HEK293T (cell line): ENCODE results near the gene RPAP2.

Source experiments
- ARNT ChIP-seq: fragments of 450-650 bp; IDR thresholded peaks from 2 replicates; pipeline ENCODE4 v1.6.1; 2017; ENCODE audit warnings: mild to moderate bottlenecking
- BHLHE40 ChIP-seq: fragments of 450-650 bp; IDR thresholded peaks from 2 replicates; pipeline ENCODE4 v1.6.1; 2016; ENCODE audit warnings: mild to moderate bottlenecking, moderate library complexity, borderline replicate concordance
- CTBP1 ChIP-seq: fragments of 450-650 bp; IDR thresholded peaks from 2 replicates; pipeline ENCODE4 v1.6.1; 2016; ENCODE audit warnings: borderline replicate concordance
- ELF4 ChIP-seq: fragments of 450-650 bp; IDR thresholded peaks from 2 replicates; pipeline ENCODE4 v1.6.1; 2017; ENCODE audit warnings: antibody characterized with exemption
- FOXK2 ChIP-seq: fragments of 450-650 bp; IDR thresholded peaks from 2 replicates; pipeline ENCODE4 v1.6.1; 2016; ENCODE audit warnings: mild to moderate bottlenecking
- FOXM1 ChIP-seq: fragments of 450-650 bp; IDR thresholded peaks from 2 replicates; pipeline ENCODE4 v1.6.1; 2017; ENCODE audit warnings: mild to moderate bottlenecking, borderline replicate concordance
- L3MBTL2 ChIP-seq: fragments of 450-650 bp; conservative IDR thresholded peaks from 2 replicates; pipeline ENCODE4 v1.6.1; 2016; ENCODE audit warnings: mild to moderate bottlenecking
- NFRKB ChIP-seq: fragments of 450-650 bp; IDR thresholded peaks from 2 replicates; pipeline ENCODE4 v1.6.1; 2016; ENCODE audit warnings: mild to moderate bottlenecking, moderate library complexity
- SP1 ChIP-seq: fragments of 450-650 bp; IDR thresholded peaks from 2 replicates; pipeline ENCODE4 v1.6.1; 2017
- SUZ12 ChIP-seq: fragments of 450-650 bp; IDR thresholded peaks from 2 replicates; pipeline ENCODE4 v1.6.1; 2016; ENCODE audit warnings: mild to moderate bottlenecking
- TARDBP ChIP-seq: fragments of 450-650 bp; IDR thresholded peaks from 2 replicates; pipeline ENCODE4 v1.6.1; 2016

DNA sequence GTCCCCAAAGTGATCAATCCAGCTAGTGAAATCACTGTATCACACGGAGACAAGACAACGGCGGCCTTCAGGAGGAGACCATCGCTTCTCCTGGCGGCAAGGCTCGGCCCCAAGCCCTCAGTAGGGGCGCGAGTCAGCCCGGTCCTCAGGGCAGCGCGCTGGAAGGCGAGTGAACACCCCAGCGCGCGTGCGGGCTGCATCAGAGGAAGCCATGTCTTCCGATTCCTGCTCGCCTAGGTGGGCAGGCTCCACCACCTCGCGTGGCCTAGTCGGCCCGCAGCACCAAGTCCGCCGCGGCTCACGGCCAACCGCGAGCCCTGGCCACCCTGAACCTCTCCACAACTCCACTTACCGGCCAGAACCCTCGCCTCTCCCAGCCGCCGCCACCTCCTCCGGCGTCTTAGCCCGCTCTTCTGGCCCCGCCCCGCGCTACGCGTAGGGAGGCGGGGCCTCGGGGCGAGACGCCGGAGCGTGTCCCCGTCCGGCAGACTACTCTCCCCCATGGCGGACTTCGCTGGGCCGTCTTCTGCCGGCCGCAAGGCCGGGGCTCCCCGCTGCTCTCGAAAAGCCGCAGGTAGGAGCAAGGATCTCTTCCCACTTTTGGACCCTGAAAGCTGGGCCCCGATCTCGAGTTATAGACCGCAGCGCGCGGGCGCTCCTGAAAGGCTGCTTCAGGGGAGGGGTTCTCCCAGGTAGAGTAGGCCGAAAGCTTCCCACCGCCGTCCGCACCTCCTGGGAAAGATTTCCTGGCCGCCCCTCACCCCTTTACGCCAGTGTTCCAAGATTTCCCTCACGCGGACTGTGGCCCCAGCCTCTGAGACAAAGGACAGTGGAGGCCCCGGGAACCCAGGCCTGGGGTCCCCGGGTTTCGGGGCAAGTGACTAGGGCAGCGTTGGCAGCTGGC is at the start of gene RPAP2, which contains the start of gene GLMN:
- TF ChIP-seq SP1 (no peak), BHLHE40 (no peak), L3MBTL2 (no peak; the same call in 1 of the 2 replicates), FOXK2 (no peak), FOXM1 (no peak), ARNT (no peak), ELF4 (peak; percentile 33; the same call in 1 of the 2 replicates), CTBP1 (no peak), SUZ12 (no peak), TARDBP (no peak), NFRKB (no peak)
